CD14-positive monocyte (primary cell): ENCODE measurements around the gene PLXNB1. TPM values are rescaled to one million over a fixed set of nuclear protein-coding genes. Genes with fewer than 3 reads are reported as not detected.

Experiments used
- DNase-seq, 3 donors: peaks; one replicate each; pipeline ENCODE4 v3.0.0-alpha.2; 2011 to 2022
- H2AFZ ChIP-seq: 2 replicates; pipeline ENCODE4 v1.6.0; 2012; ENCODE audit warnings: mild to moderate bottlenecking, low read depth, low read length, inconsistent platforms; ENCODE audit not compliant: insufficient read depth, poor library complexity, severe bottlenecking
- H3K27ac ChIP-seq, 2 donors: 1 replicate in 1 of 2; 2 replicates in 1 of 2; pipeline ENCODE4 v1.5.1; 2012 to 2013; ENCODE audit warnings: low read length in 2 of 2, control low read depth in 1 of 2, inconsistent platforms in 1 of 2, low read depth in 1 of 2, mild to moderate bottlenecking in 1 of 2
- H3K27me3 ChIP-seq, 2 donors: one replicate each; pipeline versions ENCODE4 v1.6.0 to v1.6.1; 2011 to 2013; ENCODE audit warnings: low read length in 2 of 2; ENCODE audit not compliant: control insufficient read depth in 2 of 2, insufficient read depth in 2 of 2
- H3K36me3 ChIP-seq, 2 donors: replicated peaks in 1 of 2; 1 replicate in 1 of 2; 2 replicates in 1 of 2; pipeline versions ENCODE4 v1.5.1 to v1.6.1; 2012 to 2013; ENCODE audit warnings: low read length in 2 of 2, control low read depth in 1 of 2, inconsistent platforms in 1 of 2, mild to moderate bottlenecking in 1 of 2; ENCODE audit not compliant: insufficient read depth in 2 of 2, control insufficient read depth in 1 of 2
- H3K4me1 ChIP-seq, 2 donors: 1 replicate in 1 of 2; 2 replicates in 1 of 2; pipeline versions ENCODE4 v1.5.1 to v1.6.1; 2012 to 2013; ENCODE audit warnings: low read length in 2 of 2, control low read depth in 1 of 2, inconsistent platforms in 1 of 2, mild to moderate bottlenecking in 1 of 2, moderate library complexity in 1 of 2; ENCODE audit not compliant: insufficient read depth in 2 of 2, control insufficient read depth in 1 of 2
- H3K4me2 ChIP-seq: replicated peaks from 2 replicates; pipeline ENCODE3; 2012; ENCODE audit warnings: low read length, moderate library complexity, mild to moderate bottlenecking; ENCODE audit not compliant: poor library complexity, severe bottlenecking; ENCODE audit errors: extremely low read depth
- H3K4me3 ChIP-seq, 3 experiments: fragments of 200-600 bp in 1 of 3; sonication (generic) in 1 of 3; replicated peaks in 1 of 3; 1 replicate in 2 of 3; 2 replicates in 1 of 3; pipeline ENCODE4 v1.5.1; 2011 to 2013; ENCODE audit warnings: low read length in 3 of 3, mild to moderate bottlenecking in 3 of 3, control low read depth in 2 of 3, low read depth in 2 of 3, inconsistent platforms in 1 of 3, moderate library complexity in 1 of 3
- H3K79me2 ChIP-seq: 2 replicates; pipeline ENCODE4 v1.6.0; 2012; ENCODE audit warnings: mild to moderate bottlenecking, control low read depth, inconsistent platforms, low read length, moderate library complexity; ENCODE audit not compliant: insufficient read depth
- H3K9ac ChIP-seq: 2 replicates; pipeline ENCODE4 v1.6.0; 2017; ENCODE audit warnings: low read length, mild to moderate bottlenecking; ENCODE audit not compliant: insufficient read depth, poor library complexity, severe bottlenecking
- H3K9me3 ChIP-seq, 2 donors: replicated peaks in 1 of 2; 1 replicate in 1 of 2; 2 replicates in 1 of 2; pipeline versions ENCODE4 v1.5.1 to v1.6.1; 2012 to 2013; ENCODE audit warnings: low read length in 2 of 2, control low read depth in 1 of 2; ENCODE audit not compliant: control insufficient read depth in 1 of 2, insufficient read depth in 1 of 2
- H4K20me1 ChIP-seq: 2 replicates; pipeline ENCODE4 v1.6.0; 2012; ENCODE audit warnings: mild to moderate bottlenecking, low read length, control low read depth, moderate library complexity; ENCODE audit not compliant: insufficient read depth
- H3K27ac Mint-ChIP-seq, 7 donors: one replicate each; pipeline ENCODE4 v1.8.0; 2020; ENCODE audit warnings: mild to moderate bottlenecking in 7 of 7, mixed read lengths in 7 of 7, moderate library complexity in 6 of 7, inconsistent platforms in 2 of 7
- H3K27me3 Mint-ChIP-seq, 3 donors: one replicate each; pipeline ENCODE4 v1.8.0; 2021 to 2022; ENCODE audit warnings: low read depth in 3 of 3, mild to moderate bottlenecking in 3 of 3, mixed read lengths in 3 of 3, moderate library complexity in 3 of 3, inconsistent platforms in 1 of 3
- H3K36me3 Mint-ChIP-seq, 2 donors: one replicate each; pipeline ENCODE4 v1.8.0; 2020; ENCODE audit warnings: mixed read lengths in 2 of 2, inconsistent platforms in 1 of 2, mild to moderate bottlenecking in 1 of 2
- H3K4me1 Mint-ChIP-seq: one replicate; pipeline ENCODE4 v1.8.0; 2020; ENCODE audit warnings: mild to moderate bottlenecking, mixed read lengths
- H3K4me3 Mint-ChIP-seq, 2 donors: one replicate each; pipeline ENCODE4 v1.8.0; 2020; ENCODE audit warnings: mild to moderate bottlenecking in 2 of 2, mixed read lengths in 2 of 2, moderate library complexity in 1 of 2
- H3K9me3 Mint-ChIP-seq, 7 donors: one replicate each; pipeline ENCODE4 v1.8.0; 2020 to 2022; ENCODE audit warnings: mixed read lengths in 7 of 7, mild to moderate bottlenecking in 6 of 7, moderate library complexity in 6 of 7, inconsistent platforms in 2 of 7
- WGBS: methylation state at CpG from one replicate; pipeline ENCODE4 v1.1.5; 2013; ENCODE audit warnings: missing lambda C conversion rate; ENCODE audit not compliant: insufficient coverage; 5-methylcytosine and 5-hydroxymethylcytosine counted together
- intact Hi-C, 2 donors: fragments of 100-400 bp; cut with micrococcal nuclease; formaldehyde crosslinking; loops; one replicate each; pipeline versions ENCODE4 v1.15.0 to v1.15.1; 2023
- polyA plus RNA-seq, 3 donors: library from polyadenylated mRNA; depleted of rRNA in 1 of 3; unstranded in 2 of 3; stranded (reverse) in 1 of 3; fragments of 300-500 nt in 2 of 3; fragments of >200 nt in 1 of 3; fragmentation: Illumina TruSeq in 2 of 3; gene quantifications; 1 replicate in 2 of 3; 2 replicates in 1 of 3; pipeline ENCODE4 v1.2.3, GENCODE V29; 2012 to 2021
- TF ChIP-seq, protein P1 (sequence below): fragments of 200-600 bp; IDR thresholded peaks from one replicate; pipeline ENCODE4 v1.8.0; 2022; ENCODE audit warnings: antibody characterized with exemption, mild to moderate bottlenecking

The PLXNB1 gene
- polyA plus RNA-seq, 3 donors, result 0.14 to 4.3 TPM; not detected in 1

- H3K27me3 Mint-ChIP-seq, result peaks cover 0 to 6% (median 0%) of the 10 kb centered on the region in 3 donors
- no peak overlapping the region for H3K4me3 ChIP-seq
- H3K36me3 Mint-ChIP-seq, result no peaks in the 10 kb centered on the region
- H3K4me3 Mint-ChIP-seq, result no peak overlapping the region
- H2AFZ ChIP-seq, result no peak overlapping the region
- no peaks in the 10 kb centered on the region for H3K4me1 ChIP-seq
- TF ChIP-seq, protein P1, sequence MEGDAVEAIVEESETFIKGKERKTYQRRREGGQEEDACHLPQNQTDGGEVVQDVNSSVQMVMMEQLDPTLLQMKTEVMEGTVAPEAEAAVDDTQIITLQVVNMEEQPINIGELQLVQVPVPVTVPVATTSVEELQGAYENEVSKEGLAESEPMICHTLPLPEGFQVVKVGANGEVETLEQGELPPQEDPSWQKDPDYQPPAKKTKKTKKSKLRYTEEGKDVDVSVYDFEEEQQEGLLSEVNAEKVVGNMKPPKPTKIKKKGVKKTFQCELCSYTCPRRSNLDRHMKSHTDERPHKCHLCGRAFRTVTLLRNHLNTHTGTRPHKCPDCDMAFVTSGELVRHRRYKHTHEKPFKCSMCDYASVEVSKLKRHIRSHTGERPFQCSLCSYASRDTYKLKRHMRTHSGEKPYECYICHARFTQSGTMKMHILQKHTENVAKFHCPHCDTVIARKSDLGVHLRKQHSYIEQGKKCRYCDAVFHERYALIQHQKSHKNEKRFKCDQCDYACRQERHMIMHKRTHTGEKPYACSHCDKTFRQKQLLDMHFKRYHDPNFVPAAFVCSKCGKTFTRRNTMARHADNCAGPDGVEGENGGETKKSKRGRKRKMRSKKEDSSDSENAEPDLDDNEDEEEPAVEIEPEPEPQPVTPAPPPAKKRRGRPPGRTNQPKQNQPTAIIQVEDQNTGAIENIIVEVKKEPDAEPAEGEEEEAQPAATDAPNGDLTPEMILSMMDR, result no peak
- intact Hi-C loops, result no loop called here
- H3K4me2 ChIP-seq, result no peak overlapping the region
- H3K27ac ChIP-seq, result no peak overlapping the region
- H3K36me3 ChIP-seq, result no peaks in the 10 kb centered on the region
- H3K79me2 ChIP-seq, result no peaks in the 10 kb centered on the region
- peak overlapping the region in 1 of 7 donors; percentile 35 for H3K27ac Mint-ChIP-seq
- H3K27me3 ChIP-seq, result no peaks in the 10 kb centered on the region
- H3K9ac ChIP-seq, result no peak overlapping the region
- no peaks in the 10 kb centered on the region for H3K9me3 Mint-ChIP-seq
- 92% methylated on average over 8 of the region's 13 CpGs for WGBS
- no peaks in the 10 kb centered on the region for H4K20me1 ChIP-seq
- no peaks in the 10 kb centered on the region for H3K9me3 ChIP-seq
- no peaks in the 10 kb centered on the region for H3K4me1 Mint-ChIP-seq
- DNase-seq, result no peak
These were observed 24.5 kb downstream of the PLXNB1 start for GRCh38 chr3:48405343-48405881.

GRCh38 chr3:48404440-48405342 is 25.2 kb downstream of the PLXNB1 start:
- Mint-ChIP-seq H3K36me3 (no peaks in the 10 kb centered on the region), H3K4me1 (no peaks in the 10 kb centered on the region), H3K9me3 (no peaks in the 10 kb centered on the region), H3K4me3 (no peak overlapping the region), H3K27me3 (peaks cover 0 to 6% (median 0%) of the 10 kb centered on the region in 3 donors), H3K27ac (no peak overlapping the region)
- Histone ChIP-seq H3K79me2 (no peaks in the 10 kb centered on the region), H3K27me3 (no peaks in the 10 kb centered on the region), H3K4me1 (no peaks in the 10 kb centered on the region), H2AFZ (no peak overlapping the region), H3K36me3 (no peaks in the 10 kb centered on the region), H3K9ac (no peak overlapping the region), H3K9me3 (no peaks in the 10 kb centered on the region), H4K20me1 (no peaks in the 10 kb centered on the region), H3K4me3 (no peak overlapping the region), H3K4me2 (no peak overlapping the region), H3K27ac (no peak overlapping the region)
- intact Hi-C loops, result loop anchor here (5.0 kb wide), 2 partner anchors 33 to 283 kb away; partner anchors contain the start of gene NCKIPSD (in 2 of the 2)
- DNase-seq, result no peak
- TF ChIP-seq, protein P1, result no peak
- 59% methylated on average over 12 of the region's 21 CpGs for WGBS
